NCI-H2107 treated with DMSO at 0.1 percent for 48 hours (cell line): ENCODE measurements around the gene TRIM9.

ENCODE experiments used
- DNase-seq: peaks from one replicate; lab custom pipeline; 2025; ENCODE audit not compliant: unreplicated experiment; lab: John Stamatoyannopoulos, UW

TRIM9 gene

GRCh38 chr14:51094901-51095853, at the start of gene TRIM9:
TSS of gene TRIM9 (minus strand) at chr14:51095105. CDS start at chr14:51094939, 166 bp downstream.
- peak; percentile 98 for DNase-seq

- DNase-seq: no peak
Observed at GRCh38 chr14:51140856-51141255, 46.0 kb upstream of the TRIM9 start.

- no peak for DNase-seq
Observed at GRCh38 chr14:51140338-51140737, 45.4 kb upstream of the TRIM9 start.

GRCh38 chr14:51139121-51139681, 44.3 kb upstream of the TRIM9 start:
- no peak for DNase-seq

GRCh38 chr14:51138404-51139103, 43.6 kb upstream of the TRIM9 start:
- DNase-seq: no peak

- no peak for DNase-seq
Observed at GRCh38 chr14:51131516-51131915, 36.6 kb upstream of the TRIM9 start.

GRCh38 chr14:51129130-51129529, 34.2 kb upstream of the TRIM9 start:
- DNase-seq: no peak

GRCh38 chr14:51124029-51124428, 29.1 kb upstream of the TRIM9 start:
- no peak for DNase-seq

- no peak for DNase-seq
Observed at GRCh38 chr14:51121096-51121495, 26.2 kb upstream of the TRIM9 start.

- DNase-seq: peak; percentile 32
Observed at GRCh38 chr14:51119411-51120051, 24.6 kb upstream of the TRIM9 start.

- no peak for DNase-seq
Observed at GRCh38 chr14:51118993-51119392, 24.1 kb upstream of the TRIM9 start.

- no peak for DNase-seq
Observed at GRCh38 chr14:51117593-51117992, 22.7 kb upstream of the TRIM9 start.

- DNase-seq: no peak
Observed at GRCh38 chr14:51116682-51117081, 21.8 kb upstream of the TRIM9 start.

- DNase-seq: no peak
Observed at GRCh38 chr14:51109651-51110050, 14.7 kb upstream of the TRIM9 start.

- no peak for DNase-seq
Observed at GRCh38 chr14:51107801-51108200, 12.9 kb upstream of the TRIM9 start.

GRCh38 chr14:51104467-51104866, 9.6 kb upstream of the TRIM9 start:
- no peak for DNase-seq

GRCh38 chr14:51097287-51097686, 2.4 kb upstream of the TRIM9 start:
- DNase-seq: no peak

GRCh38 chr14:51096870-51097269, 2.0 kb upstream of the TRIM9 start:
- DNase-seq: no peak

- no peak for DNase-seq
Observed at GRCh38 chr14:51095854-51096823, 1.2 kb upstream of the TRIM9 start.

GRCh38 chr14:51094282-51094821, 553 bp downstream of the TRIM9 start:
- DNase-seq: no peak
